Endothelial cell of umbilical vein (primary cell): ENCODE measurements around the gene GABBR2. TPM values are rescaled to one million over a fixed set of nuclear protein-coding genes. Genes with fewer than 3 reads are reported as not detected.

Experiments used
- BruUV-seq: library from RNA; stranded (reverse); fragments of 400-500 nt; replicated peaks from 2 replicates; lab custom pipeline; 2021; lab: Mats Ljungman, UMichigan
- CTCF ChIA-PET: fragments of 300-600, 350-600 bp; sonication (Branson Sonifier 250); formaldehyde crosslinking; loops from one replicate; lab custom pipeline; 2021; ENCODE audit warnings: antibody characterized with exemption, inconsistent platforms; lab: Charles Lee
- POLR2A ChIA-PET: fragments of 300-600, 350-600 bp; sonication (Branson Sonifier 250); formaldehyde crosslinking; loops from one replicate; lab custom pipeline; 2021; ENCODE audit warnings: antibody characterized with exemption, inconsistent platforms; lab: Charles Lee
- DNase-seq: peaks from one replicate; pipeline ENCODE4 v3.0.0-alpha.2; 2011; ENCODE audit warnings: low read depth, low spot score
- FAIRE-seq: peaks from 2 replicates; lab custom pipeline; 2011; peaks lifted over from hg19 to GRCh38; lab: Jason Lieb, UNC
- H2AFZ ChIP-seq: 2 replicates; pipeline ENCODE4 v1.6.0; 2012; ENCODE audit warnings: low read depth, low read length, control low read depth, inconsistent platforms
- H3K27ac ChIP-seq: 2 replicates; pipeline ENCODE4 v1.5.1; 2011; ENCODE audit warnings: low read depth, mild to moderate bottlenecking, control low read depth, low read length, moderate library complexity; ENCODE audit not compliant: insufficient read depth
- H3K27me3 ChIP-seq, 2 experiments: 2 replicates each; pipeline versions ENCODE4 v1.6.0 to v1.6.1; 2011; ENCODE audit warnings: low read length in 2 of 2, mixed read lengths in 1 of 2; ENCODE audit not compliant: control insufficient read depth in 2 of 2, insufficient read depth in 2 of 2
- H3K36me3 ChIP-seq, 2 experiments: 2 replicates in 1 of 2; 3 replicates in 1 of 2; pipeline ENCODE4 v1.5.1; 2011; ENCODE audit warnings: low read length in 2 of 2, mild to moderate bottlenecking in 1 of 2, moderate library complexity in 1 of 2; ENCODE audit not compliant: control insufficient read depth in 2 of 2, insufficient read depth in 2 of 2; ENCODE audit errors: extremely low read depth in 1 of 2
- H3K4me1 ChIP-seq: 3 replicates; pipeline ENCODE4 v1.5.1; 2011; ENCODE audit warnings: mild to moderate bottlenecking, low read length; ENCODE audit not compliant: control insufficient read depth, insufficient read depth; ENCODE audit errors: extremely low read depth
- H3K4me2 ChIP-seq: 2 replicates; pipeline ENCODE4 v1.6.1; 2011; ENCODE audit warnings: low read length, control low read depth, mixed read lengths; ENCODE audit not compliant: insufficient read depth
- H3K4me3 ChIP-seq, 3 experiments: fragments of 200-600 bp in 1 of 3; sonication (generic), shearing (Covaris generic) in 1 of 3; replicated peaks in 1 of 3; 2 replicates each; pipeline ENCODE4 v1.5.1; 2011 to 2016; ENCODE audit warnings: control low read depth in 3 of 3, low read length in 3 of 3, mild to moderate bottlenecking in 2 of 3, inconsistent platforms in 1 of 3, low read depth in 1 of 3, moderate library complexity in 1 of 3; ENCODE audit not compliant: insufficient read depth in 1 of 3
- H3K79me2 ChIP-seq: 2 replicates; pipeline ENCODE4 v1.6.0; 2012; ENCODE audit warnings: low read length, inconsistent platforms; ENCODE audit not compliant: control insufficient read depth, insufficient read depth
- H3K9ac ChIP-seq: replicated peaks from 2 replicates; pipeline ENCODE3; 2011; ENCODE audit warnings: low read length, control low read depth; ENCODE audit not compliant: insufficient read depth; ENCODE audit errors: extremely low read depth
- H3K9me1 ChIP-seq: replicated peaks from 3 replicates; pipeline ENCODE4 v1.6.0; 2011; ENCODE audit warnings: mild to moderate bottlenecking, low read length; ENCODE audit not compliant: control insufficient read depth, insufficient read depth; ENCODE audit errors: extremely low read depth
- H3K9me3 ChIP-seq: replicated peaks from 2 replicates; pipeline ENCODE4 v1.5.1; 2012; ENCODE audit warnings: low read length, inconsistent platforms; ENCODE audit not compliant: control insufficient read depth, insufficient read depth
- H4K20me1 ChIP-seq: replicated peaks from 2 replicates; pipeline ENCODE3; 2011; ENCODE audit warnings: mild to moderate bottlenecking, low read length; ENCODE audit not compliant: control insufficient read depth, insufficient read depth; ENCODE audit errors: extremely low read depth
- CTCF ChIP-seq, 2 donors: IDR thresholded peaks; 1 replicate in 1 of 2; 2 replicates in 1 of 2; pipeline ENCODE4 v1.5.1; 2011; ENCODE audit warnings: low read length in 2 of 2, mild to moderate bottlenecking in 2 of 2, moderate library complexity in 2 of 2, control low read depth in 1 of 2, inconsistent platforms in 1 of 2, low read depth in 1 of 2; ENCODE audit not compliant: insufficient read depth in 1 of 2; ENCODE audit errors: extremely low read depth in 1 of 2
- EZH2 ChIP-seq: IDR thresholded peaks from 2 replicates; pipeline ENCODE4 v1.6.1; 2012; ENCODE audit warnings: borderline replicate concordance, low read depth, mild to moderate bottlenecking, moderate library complexity, low read length, inconsistent platforms; ENCODE audit not compliant: severe bottlenecking
- FOS ChIP-seq: IDR thresholded peaks from 2 replicates; pipeline ENCODE4 v1.6.1; 2011; ENCODE audit warnings: mild to moderate bottlenecking, low read length, moderate library complexity, borderline replicate concordance; ENCODE audit not compliant: insufficient read depth
- GATA2 ChIP-seq: IDR thresholded peaks from 2 replicates; pipeline ENCODE4 v1.7.0; 2011; ENCODE audit warnings: low read depth, mild to moderate bottlenecking, moderate library complexity, mixed read lengths, low read length; ENCODE audit not compliant: insufficient read length, insufficient read depth
- JUN ChIP-seq: IDR thresholded peaks from 2 replicates; pipeline ENCODE4 v1.6.1; 2011; ENCODE audit warnings: borderline replicate concordance, low read depth; ENCODE audit not compliant: insufficient read length, insufficient read depth
- MAX ChIP-seq: IDR thresholded peaks from 2 replicates; pipeline ENCODE4 v1.6.1; 2011; ENCODE audit not compliant: insufficient read depth, insufficient read length
- MYC ChIP-seq: IDR thresholded peaks from one replicate; pipeline ENCODE4 v1.6.1; 2011; ENCODE audit warnings: mild to moderate bottlenecking, low read depth, low read length
- POLR2A ChIP-seq: IDR thresholded peaks from 2 replicates; pipeline ENCODE4 v1.6.1; 2012; ENCODE audit warnings: low read depth, mild to moderate bottlenecking, control low read depth, low read length
- POLR2AphosphoS5 ChIP-seq: IDR thresholded peaks from 2 replicates; pipeline ENCODE4 v1.6.1; 2012; ENCODE audit warnings: low read depth, mild to moderate bottlenecking, control low read depth, low read length, moderate library complexity; ENCODE audit not compliant: insufficient read depth
- dilution Hi-C: fragments of 300-500 bp; cut with MboI; formaldehyde crosslinking; loops from one replicate; pipeline ENCODE4 v1.15.0; 2019; ENCODE audit warnings: low sequenced_read_pairs; ENCODE audit not compliant: extremely low pct_ligation_motif_present
- intact Hi-C: fragments of 100-400 bp; cut with micrococcal nuclease; formaldehyde crosslinking; loops from one replicate; pipeline ENCODE4 v1.10.0; 2022
- polyA plus RNA-seq, 4 experiments: library from polyadenylated mRNA; depleted of rRNA in 3 of 4; stranded (reverse) in 3 of 4; unstranded in 1 of 4; fragments of >200 nt; gene quantifications; 2 replicates each; pipeline versions ENCODE4 v1.2.1 to v1.2.3, GENCODE V29; 2011 to 2012; ENCODE audit warnings: missing spikeins in 1 of 4
- total RNA-seq: library from RNA; stranded (reverse); gene quantifications from 2 replicates; pipeline ENCODE4 v1.2.3, GENCODE V29; 2021

The GABBR2 gene
- total and polyA plus RNA-seq, 2 donors (not counting 3 experiments of a cell fraction or from before 2014, with no cell fraction given): 1.1 to 9.2 TPM

GRCh38 chr9:98570055-98570454, 138.7 kb downstream of the GABBR2 start:
- TF ChIP-seq MYC (no peak), EZH2 (no peak), JUN (no peak), GATA2 (no peak), MAX (no peak), POLR2A (no peak), CTCF (IDR thresholded peaks at IDR 0.05; ENCODE audit: extremely low read depth in 1 of 2, insufficient read depth in 1 of 2, low read depth in 1 of 2, low read length in 2 of 2) (no peak), POLR2AphosphoS5 (no peak), FOS (no peak)
- Histone ChIP-seq H3K9me3 (no peaks in the 10 kb centered on the region), H3K4me1 (no peaks in the 10 kb centered on the region), H3K27me3 (no peaks in the 10 kb centered on the region), H3K4me3 (no peak overlapping the region), H4K20me1 (no peaks in the 10 kb centered on the region), H3K9me1 (no peaks in the 10 kb centered on the region), H3K4me2 (no peak overlapping the region), H3K36me3 (no peaks in the 10 kb centered on the region), H3K79me2 (no peaks in the 10 kb centered on the region), H3K27ac (no peak overlapping the region), H2AFZ (no peak overlapping the region), H3K9ac (no peak overlapping the region)
- ChIA-PET POLR2A (no interaction called here), CTCF (no interaction called here)
- FAIRE-seq (no peak), DNase-seq (no peak)
- no TSS peak for BruUV-seq
- intact Hi-C loops: no loop called here
- dilution Hi-C loops: no loop called here
